Stomach (tissue), 4 donors: ENCODE data around the gene ZBTB17.
"Not testable (repeated sequence)": the region's sequence is repeated elsewhere in the genome, so short reads cannot be mapped to it uniquely, and the experiment has no call there.

Source experiments
- CTCF ChIP-seq, 7 experiments: fragments of 450-650 bp in 4 of 7; fragments of 200-600 bp in 3 of 7; sonication (generic) in 3 of 7; IDR thresholded peaks; one replicate each; pipeline ENCODE4 v1.5.1; 2016 to 2019; ENCODE audit warnings: antibody characterized with exemption in 7 of 7, control low read depth in 2 of 7, mild to moderate bottlenecking in 1 of 7
- EP300 ChIP-seq: sonication (generic); formaldehyde crosslinking; IDR thresholded peaks from one replicate; pipeline ENCODE4 v1.6.1; 2017; ENCODE audit warnings: antibody characterized with exemption
- POLR2A ChIP-seq, 4 donors: fragments of 450-650 bp; IDR thresholded peaks; one replicate each; pipeline ENCODE4 v1.6.1; 2016; ENCODE audit warnings: antibody characterized with exemption in 4 of 4, control low read depth in 2 of 4, mild to moderate bottlenecking in 1 of 4, moderate library complexity in 1 of 4

- TF ChIP-seq CTCF (IDR thresholded peaks at IDR 0.05); POLR2A (IDR thresholded peaks at IDR 0.05); EP300: not testable (repeated sequence)
Measured at GRCh38 chr1:16020878-16021277, 45.0 kb upstream of the ZBTB17 start.
